T-helper 9 cell (primary cell): Measurements from ENCODE around the gene CD2AP.
"Not testable (repeated sequence)": the region's sequence is repeated elsewhere in the genome, so short reads cannot be mapped to it uniquely, and the experiment has no call there.

Source experiments
- DNase-seq: peaks from one replicate; pipeline ENCODE4 v3.0.0-alpha.2; 2020

The CD2AP gene

DNA sequence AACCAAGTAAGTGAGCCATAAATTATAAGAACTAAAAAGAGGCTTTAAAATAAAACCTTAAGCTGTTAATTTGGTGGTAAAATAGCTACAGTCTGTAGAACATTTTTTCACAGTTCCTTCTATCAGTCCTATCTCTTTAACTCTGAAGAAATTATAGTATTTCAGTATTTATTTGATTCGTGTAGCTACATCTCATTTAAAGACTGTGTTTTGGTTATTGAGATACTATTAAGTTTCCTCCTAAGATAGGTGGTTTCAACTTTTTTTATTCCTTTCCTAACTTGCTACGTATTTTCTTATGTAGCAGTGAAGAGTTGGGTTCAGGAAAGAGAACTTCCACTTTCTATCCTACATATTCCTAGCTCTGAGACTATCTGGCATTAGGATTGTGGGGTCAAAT lies 97.2 kb downstream of the CD2AP start:
- no peak for DNase-seq

DNA sequence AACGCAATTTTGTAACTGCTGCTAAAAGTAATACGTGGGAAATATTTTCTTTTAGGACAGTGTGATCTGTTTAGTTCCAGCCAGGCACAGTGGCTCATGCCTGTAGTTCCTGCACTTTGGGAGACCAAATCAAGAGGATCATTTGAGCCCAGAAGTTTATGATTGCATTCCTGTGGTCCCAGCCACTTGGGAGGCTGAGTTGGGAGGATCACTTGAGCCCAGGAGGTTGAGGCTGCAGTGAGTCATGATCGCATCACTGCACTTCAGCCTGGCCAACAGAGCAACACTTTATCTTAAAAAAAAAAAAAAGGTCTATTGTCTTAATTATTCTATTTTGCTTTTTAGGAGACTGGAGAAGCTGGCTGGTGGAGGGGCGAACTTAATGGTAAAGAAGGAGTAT lies 101.5 kb downstream of the CD2AP start:
- DNase-seq, result no peak

DNA sequence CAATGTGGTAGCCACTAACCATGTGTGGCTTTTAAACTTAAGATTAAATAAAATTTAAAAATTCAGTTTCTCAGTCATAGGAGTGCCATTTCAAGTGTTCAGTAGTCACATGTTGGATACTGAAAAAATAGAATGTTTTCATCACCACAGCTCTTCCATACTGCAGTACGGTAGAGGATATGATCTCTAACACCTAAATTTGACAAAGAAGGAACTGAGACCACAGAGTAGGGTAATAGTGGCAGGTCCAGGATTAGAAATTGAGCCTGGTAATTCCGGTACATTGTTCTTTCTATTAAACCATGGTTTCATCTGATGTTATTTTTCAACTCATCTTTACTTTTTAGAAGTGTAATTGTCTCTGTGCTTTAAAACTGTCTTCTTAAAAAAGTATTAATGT lies 104.0 kb downstream of the CD2AP start:
- no peak for DNase-seq

DNA sequence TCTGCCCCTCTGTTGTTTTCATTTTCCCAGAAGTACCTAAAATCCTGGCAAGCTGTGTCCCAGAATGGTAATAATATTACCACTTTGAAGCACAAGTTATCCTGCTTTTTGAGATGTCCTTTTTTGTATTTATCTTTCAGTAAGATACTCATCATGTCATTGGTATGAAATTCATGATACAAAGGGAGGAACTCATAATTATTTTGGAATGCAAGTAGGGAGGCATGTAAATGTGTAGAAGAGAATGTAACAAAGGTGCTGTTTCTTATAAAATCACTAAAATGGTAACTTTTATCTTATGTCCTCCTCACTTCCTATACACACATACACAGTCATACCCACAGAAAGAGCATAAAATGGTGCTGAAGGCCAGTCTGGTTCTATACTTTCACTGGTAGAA lies 109.9 kb downstream of the CD2AP start:
- no peak for DNase-seq

DNA sequence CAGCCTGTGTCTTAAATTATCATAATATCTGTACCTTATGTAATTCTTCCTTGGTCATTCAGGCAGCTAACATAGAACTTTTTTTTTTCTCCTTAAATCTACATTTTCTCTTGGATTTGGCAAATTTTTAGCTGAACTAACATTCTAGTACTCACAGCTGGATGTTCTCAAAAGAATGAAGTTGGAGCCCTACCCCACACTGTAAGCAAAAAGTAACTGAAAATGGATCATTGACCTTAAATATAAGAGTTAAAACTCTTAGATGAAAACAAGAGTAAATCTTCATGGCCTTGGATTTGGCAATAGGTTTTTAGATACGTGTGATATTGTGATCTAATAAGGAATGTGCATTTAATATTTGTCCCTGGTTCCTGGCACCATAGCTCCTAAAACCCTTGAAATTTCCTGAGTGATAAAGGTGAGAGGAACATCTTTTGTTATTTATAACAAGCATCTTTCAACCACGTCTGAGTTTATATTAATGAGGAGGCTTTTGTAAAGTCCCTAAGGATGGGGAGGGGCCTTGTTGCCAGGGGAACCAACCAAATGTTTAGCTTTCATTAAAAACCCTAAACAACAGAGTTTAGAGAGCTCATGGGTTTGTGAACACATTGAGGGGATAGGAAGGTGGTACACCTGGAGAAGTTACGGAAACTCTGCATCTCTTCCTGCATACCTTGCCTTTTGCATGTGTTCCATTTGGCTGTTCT lies 114.7 kb downstream of the CD2AP start:
- DNase-seq, result no peak

DNA sequence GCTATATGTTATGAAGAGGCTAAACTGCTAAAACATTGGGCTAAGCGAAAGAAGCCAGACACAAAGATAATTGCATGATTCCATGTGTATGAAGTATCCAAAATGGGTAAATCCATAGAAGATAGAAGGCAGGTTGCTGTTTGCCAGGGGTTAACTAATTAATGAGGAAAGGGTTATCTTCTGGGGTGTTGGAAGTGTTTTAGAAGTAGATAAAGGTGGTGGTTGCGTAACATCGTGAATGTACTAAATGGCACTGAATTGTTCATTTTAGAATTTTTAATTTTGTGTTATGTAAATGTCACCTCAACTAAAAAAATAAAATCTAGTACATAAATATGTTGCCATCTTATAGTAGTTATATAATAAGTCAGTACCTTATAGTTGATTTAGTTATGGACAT lies 116.4 kb downstream of the CD2AP start:
- DNase-seq, result no peak

DNA sequence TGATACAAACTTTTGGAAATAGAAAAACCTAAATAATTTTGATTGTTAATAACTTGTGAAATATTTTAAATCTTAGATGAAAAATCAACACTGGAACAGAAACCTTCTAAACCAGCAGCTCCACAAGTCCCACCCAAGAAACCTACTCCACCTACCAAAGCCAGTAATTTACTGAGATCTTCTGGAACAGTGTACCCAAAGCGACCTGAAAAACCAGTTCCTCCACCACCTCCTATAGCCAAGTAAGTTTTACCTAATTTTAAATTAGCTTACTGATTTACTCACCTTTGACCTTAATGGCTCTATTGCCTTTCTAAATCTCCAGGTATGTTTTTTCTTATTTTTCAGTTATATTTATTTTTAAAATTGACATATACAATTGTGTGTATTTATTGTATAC lies 118.2 kb downstream of the CD2AP start:
- DNase-seq, result no peak

DNA sequence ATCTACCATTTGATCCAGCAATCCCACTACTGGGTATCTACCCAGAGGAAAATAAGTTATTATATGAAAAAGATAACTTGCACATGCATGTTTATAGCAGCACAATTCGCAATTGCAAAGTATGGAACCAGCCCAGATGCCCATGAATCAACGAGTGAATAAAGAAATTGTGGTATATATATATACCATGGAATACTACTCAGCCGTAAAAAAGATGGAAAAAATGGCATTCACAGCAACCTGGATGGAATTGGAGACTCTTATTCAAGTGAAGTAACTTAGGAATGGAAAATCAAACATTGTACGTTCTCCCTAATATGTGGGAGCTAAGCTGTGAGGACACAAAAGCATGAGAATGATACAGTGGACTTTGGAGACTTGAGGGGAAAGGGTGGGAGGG lies 120.8 kb downstream of the CD2AP start:
- no peak for DNase-seq

DNA sequence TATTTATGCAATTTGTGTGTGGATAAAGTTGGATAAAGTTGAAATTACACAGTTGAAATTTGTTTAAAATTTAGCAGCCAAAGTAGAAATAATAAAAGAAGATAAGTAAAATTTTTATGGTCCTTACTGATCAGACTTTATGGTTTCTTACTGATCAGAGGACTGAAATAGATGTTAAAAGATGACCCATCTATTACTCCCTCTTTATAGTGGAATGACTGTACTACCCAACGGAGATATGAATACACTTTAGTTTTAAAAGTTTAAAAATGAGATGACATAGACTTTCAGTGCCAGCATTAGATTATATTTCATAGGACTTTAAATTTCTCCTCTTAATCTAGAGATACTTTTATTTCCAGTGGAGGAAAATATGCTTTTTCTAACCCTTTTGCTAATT lies 121.9 kb downstream of the CD2AP start:
- DNase-seq, result no peak

DNA sequence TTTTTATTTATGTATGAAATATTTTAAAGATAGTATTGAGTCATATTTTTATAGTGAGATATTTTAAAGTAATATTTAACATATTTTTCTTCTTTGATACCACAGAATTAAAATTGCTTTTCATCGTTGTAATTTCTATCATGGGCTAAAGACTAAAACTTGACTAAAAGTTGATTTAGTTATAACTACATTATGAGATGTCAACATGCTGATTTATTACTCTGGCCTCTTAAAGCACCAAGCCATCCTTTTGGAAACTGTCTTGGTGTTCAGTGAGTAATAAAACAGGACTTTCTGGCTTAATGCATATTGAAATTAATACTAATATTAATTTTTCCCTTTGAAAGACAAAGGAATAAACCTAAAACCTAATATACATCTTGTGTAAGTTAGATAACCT lies 125.6 kb downstream of the CD2AP start:
- no peak for DNase-seq

DNA sequence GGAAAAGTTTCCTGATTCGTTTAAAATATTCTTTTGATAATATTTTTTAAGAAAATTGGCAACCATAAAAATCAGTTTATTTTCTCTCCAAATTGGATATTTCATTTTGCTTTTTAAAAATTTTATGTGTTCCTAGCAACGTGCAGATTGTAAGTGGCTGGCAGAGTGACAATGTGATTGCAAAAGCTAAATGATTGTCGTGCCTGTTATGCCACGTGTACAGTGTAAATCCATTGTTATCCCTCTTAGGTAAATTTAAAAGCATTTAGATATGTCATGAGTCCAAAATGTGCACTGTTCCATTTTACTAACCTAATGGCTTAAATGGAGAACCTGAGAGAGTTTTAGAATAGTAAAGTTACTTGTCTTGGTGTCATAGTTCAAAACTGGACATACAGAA lies 126.4 kb downstream of the CD2AP start:
- DNase-seq, result no peak

DNA sequence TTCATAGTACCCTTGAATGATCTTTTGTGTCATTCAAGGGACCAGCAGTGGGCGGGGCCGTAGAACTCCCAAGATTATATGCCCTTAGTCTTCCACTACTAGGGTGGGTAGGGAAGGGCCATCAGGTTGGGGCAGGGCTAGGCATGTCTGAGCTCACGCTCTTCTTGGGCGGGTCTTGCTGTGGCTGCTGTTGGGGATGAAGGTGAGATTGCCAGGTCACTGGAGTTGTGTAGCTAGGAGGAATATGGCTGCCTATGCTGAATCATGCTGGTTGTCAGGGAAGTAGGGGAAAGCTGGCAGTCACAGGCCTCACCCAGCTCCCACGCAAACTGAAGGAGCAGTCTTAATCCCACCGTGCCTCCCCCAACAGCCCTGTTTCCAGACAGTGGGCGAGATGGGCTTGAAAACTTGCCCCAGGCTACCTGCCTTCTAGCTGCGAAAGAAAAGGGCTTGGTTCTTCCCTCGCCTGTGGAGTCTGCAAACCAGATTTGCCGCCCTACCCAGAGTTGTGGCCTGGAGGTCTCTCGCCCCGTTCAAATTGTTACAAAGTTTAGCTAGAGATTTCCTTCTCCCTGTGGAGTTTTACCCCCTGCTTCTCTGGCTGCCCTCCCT lies 144.4 kb downstream of the CD2AP start:
- DNase-seq, result no peak

DNA sequence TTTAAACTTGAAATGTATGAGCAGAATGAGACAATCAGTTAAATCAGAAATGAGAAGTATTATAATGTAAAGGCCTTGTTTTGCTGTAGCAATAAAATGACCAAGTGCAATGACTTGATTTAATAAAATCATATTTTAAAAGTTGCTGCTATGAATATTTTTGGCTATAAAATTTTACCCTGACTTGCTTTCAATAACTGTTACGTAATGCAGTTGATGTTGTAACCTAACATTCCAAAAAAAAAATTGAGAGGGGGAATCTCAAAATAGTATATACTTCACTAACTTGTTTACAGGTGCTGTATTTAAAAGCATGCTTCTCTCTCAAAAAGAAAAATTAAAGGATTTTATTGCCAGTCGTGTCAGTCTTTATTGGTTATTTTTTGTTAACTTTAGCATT lies 149.2 kb downstream of the CD2AP start:
- DNase-seq, result no peak

DNA sequence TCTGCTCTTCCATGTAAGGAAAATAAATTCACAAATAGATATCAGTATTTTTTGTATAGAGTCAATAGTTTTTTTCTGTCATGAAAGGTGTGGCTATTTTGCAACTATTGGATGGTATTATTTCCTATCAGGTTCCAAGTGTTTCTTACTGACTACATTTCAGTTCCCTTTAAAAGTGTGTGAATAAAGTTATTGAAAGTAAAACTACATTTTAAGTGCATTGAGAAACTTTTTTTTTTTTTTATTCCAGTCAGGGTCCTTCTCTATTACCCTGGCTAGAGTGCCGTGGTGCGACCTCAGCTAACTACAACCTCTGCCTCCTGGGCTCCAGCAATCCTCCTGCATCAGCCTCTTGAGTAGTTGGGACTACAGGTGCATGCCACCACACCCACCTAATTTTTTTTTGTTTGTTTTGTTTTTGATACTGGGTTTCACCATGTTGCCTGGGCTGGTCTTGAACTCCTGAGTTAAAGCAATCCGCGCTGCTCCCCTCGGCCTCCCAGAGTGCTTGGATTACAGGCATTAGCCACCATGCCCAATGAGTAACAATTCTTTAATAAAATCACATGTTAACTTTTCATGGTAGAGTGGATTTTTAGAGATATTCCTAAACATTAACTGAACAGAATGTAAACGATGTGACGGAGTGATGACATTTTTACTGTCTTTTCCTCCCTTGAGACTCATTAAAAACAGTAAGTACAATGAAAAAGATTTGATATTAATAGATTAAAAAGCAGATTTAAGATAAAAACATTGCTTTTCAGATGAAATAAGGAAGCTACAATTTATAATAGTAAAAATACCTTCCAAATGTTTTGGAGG lies 151.1 kb downstream of the CD2AP start:
- no peak for DNase-seq

DNA sequence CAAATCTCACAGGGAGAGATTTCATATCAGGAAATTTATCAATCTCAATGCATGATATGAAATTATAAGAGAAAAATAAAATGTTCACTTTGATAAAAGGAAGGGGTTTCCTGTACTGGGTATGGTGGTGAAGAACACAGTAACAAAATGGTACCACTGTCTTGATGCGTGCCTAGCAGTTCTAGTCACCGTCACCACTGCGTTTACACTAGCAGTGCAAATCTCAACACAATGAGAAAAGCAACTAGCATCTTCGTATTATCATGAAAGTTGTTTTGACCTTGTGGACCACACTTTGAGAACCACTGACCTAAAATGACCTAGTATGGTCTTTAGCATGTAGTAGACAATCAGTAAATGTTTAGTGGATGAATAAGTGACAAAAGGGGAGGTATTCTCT lies 152.4 kb downstream of the CD2AP start:
- no peak for DNase-seq

DNA sequence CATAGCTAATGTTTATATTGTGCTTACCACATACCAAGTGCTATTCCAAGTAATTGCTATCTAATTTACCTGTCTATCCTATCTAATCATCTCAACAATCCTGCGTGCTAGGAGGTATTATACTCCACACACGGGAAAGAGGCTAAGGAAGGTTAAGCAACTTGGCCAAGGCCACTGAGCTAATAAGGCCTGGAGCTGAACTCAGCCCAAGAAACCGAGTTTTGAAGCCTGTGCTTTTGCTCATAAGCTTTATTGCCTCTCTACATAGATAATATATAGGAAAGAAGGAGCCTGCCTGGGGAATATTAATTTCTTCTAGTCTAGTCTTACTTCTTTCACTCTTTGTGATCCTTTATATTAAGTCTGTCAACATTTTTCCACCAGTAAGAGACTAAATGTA lies 153.0 kb downstream of the CD2AP start:
- no peak for DNase-seq

DNA sequence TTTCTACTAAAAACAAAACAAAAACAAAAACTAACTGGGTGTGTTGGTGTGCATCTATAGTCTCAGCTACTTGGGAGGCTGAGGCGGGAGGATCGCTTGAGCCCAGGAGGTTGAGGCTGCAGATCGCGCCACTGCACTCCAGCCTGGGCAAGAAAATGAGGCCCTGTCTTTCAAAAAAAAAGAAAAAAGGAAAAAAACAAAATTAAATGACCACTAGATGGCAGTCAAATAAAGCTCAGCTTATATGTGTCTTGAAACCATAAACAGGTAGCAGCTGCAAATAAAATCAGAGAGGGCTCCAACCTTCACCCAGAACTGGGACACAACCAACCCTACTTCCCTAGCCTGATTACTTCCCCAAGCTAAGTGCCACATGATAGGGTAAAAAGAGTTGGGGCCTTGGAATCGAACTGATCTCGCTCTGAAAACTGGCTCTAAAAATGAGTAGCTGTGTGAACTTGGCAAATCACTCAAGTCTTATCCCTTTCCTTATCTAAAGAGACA lies 153.7 kb downstream of the CD2AP start:
- DNase-seq, result no peak

DNA sequence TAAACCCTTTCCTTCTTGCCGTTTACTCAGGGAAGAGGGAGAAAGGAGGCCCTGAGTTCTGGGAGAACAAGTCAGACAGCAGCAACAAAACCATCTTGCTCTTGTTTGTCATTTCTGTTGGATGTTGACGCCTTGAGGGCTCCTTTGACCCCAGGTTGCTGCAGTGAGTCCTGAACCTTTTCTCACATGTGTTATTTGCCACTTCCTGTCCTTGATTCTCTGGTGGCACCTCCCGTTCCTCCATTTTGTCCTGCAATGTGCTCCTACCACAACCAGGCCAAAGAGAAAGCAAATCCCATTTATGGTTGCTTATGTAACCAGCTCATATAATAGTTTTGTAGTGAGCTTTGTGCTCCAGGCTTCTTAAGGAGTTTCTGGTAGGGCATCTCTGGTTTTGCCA lies 154.2 kb downstream of the CD2AP start:
- no peak for DNase-seq

DNA sequence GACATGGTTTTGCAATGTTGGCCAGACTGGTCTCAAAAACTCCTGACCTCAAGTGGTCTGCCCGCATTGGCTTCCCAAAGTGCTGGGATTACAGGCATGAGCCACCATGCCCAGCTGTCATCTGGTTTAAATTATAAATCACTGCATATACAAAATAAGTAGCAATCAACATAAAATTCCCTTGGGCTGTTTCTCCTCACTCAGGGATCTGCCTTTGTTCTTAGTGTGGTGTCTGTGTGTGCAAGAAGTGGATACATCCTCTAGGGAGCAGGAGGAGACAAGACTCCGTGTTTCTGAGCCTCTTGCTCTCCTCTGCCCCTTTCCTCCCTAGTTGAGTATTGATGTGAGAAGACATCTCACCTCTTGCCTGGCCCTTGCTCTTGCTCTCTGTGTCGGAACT lies 155.6 kb downstream of the CD2AP start:
- DNase-seq, result no peak

DNA sequence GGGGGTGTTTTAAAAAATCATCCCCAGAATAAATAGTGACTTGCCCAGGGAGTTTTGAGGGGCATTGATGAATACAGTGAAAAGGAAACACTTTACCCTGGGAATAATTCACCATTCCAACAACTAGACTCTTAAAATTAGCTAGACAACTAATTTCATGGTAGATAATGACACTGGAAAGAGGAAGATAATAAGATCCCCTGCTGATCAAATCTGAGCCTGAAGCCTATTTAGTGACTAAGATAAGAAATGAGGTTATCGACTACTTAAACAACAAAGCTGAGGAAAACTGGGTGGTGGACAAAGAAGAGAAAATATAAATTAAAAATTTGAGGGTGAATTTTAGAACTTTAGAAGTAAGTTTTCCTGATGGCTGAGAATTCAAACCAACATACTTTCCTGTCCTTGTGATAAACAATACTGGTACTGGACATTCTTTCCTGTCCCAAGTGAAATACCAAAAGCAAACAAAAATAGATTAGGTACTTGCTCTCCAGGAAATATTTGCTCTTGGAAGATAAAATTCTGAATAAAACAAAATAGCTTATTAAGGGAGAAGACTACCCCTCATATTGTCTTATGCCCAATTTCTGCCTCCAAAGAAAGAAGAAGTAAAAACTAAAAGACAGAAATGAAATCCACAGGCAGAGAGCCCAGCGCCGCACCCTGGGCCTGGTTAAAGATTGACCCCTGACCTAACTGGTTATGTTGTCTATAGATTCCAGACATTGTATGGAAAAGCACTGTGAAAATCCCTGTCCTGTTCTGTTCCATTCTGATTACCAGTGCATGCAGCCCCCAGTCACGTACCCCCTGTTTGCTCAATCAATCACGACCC lies 156.8 kb downstream of the CD2AP start:
- DNase-seq, result no peak

DNA sequence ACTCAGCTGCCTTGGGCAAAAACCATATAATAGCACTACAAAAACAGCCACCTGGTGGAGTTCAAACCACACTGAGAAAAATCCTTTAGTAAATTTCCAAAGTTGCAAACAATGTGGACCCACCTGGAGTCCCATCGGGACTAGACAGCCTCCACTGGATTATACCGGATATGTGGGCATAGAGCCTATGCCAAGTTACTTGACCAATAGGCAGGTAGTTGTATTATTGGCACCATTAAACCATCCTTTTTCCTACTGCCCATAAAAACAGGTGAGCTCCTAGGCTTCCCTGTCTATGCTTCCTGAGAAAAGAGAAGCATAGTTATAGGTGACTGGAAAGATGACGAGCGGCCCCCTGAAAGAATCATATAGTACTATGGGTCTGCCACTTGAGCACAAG lies 169.1 kb downstream of the CD2AP start:
- no peak for DNase-seq

DNA sequence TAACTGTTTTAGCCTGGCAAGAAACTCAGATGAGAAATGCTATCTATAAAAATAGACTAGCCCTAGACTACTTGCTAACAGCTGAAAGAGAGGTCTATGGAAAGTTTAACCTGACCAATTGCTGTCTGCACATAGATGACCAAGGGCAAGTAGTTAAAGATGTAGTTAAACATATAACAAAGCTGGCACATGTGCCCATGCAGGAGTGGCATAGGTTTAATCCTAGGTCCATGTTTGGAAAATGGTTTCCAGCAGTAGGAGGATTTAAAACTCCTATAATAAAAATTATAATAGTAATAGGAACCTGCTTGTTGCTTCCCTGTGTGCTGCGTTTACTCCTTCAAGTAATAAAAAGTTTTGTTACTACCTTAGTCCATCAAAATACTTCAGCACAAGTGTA lies 169.6 kb downstream of the CD2AP start:
- DNase-seq, result no peak

DNA sequence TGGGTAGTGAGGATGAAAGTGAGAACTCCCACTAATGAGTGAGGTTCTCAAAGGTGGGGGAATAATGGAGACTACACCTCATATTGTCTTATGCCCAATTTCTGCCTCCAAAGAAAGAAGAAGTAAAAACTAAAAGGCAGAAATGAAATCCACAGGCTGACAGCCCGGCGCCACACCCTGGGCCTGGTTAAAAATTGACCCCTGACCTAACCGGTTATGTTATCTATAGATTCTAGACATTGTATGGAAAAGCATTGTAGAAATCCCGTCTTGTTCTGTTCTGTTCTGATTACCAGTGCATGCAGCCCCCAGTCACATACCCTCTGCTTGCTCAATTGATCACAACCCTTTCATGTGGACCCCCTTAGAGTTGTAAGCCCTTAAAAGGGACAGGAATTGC lies 170.0 kb downstream of the CD2AP start:
- not testable (repeated sequence) for DNase-seq
